HL-60 (cell line): ENCODE data around the gene TRAFD1.

Source experiments
- DNase-seq, 2 experiments: peaks; one replicate each; pipeline ENCODE4 v3.0.0-alpha.2; 2010 to 2020; ENCODE audit warnings: low read depth in 1 of 2, low spot score in 1 of 2
- H3K27ac ChIP-seq: fragments of 250-450 bp; sonication (Bioruptor Pico); replicated peaks from 2 replicates; pipeline ENCODE4 v1.5.1; 2020; ENCODE audit warnings: mild to moderate bottlenecking, moderate library complexity
- H3K27me3 ChIP-seq: fragments of 250-450 bp; sonication (Bioruptor Pico); 2 replicates; pipeline ENCODE4 v1.5.1; 2021; ENCODE audit warnings: mild to moderate bottlenecking, moderate library complexity; ENCODE audit not compliant: insufficient read depth, poor library complexity, severe bottlenecking
- H3K4me3 ChIP-seq: replicated peaks from 2 replicates; pipeline ENCODE4 v1.5.1; 2011; ENCODE audit warnings: mild to moderate bottlenecking, control low read depth, low read length; ENCODE audit not compliant: insufficient read depth
- CTCF ChIP-seq: IDR thresholded peaks from one replicate; pipeline ENCODE4 v1.5.1; 2011; ENCODE audit warnings: low read length, control low read depth, inconsistent platforms; ENCODE audit not compliant: insufficient read depth
- GABPA ChIP-seq: IDR thresholded peaks from 2 replicates; pipeline ENCODE4 v1.6.1; 2012; ENCODE audit warnings: low read depth
- POLR2AphosphoS5 ChIP-seq: IDR thresholded peaks from 2 replicates; pipeline ENCODE4 v1.6.1; 2012; ENCODE audit warnings: low read depth
- REST ChIP-seq: IDR thresholded peaks from 2 replicates; pipeline ENCODE4 v1.6.1; 2012; ENCODE audit warnings: low read depth; ENCODE audit not compliant: insufficient replicate concordance
- SPI1 ChIP-seq: IDR thresholded peaks from 2 replicates; pipeline ENCODE4 v1.6.1; 2012; ENCODE audit warnings: low read depth, mild to moderate bottlenecking, borderline replicate concordance

The TRAFD1 gene

GRCh38 chr12:112188130-112188830 is 62.9 kb downstream of the TRAFD1 start:
- no peak for DNase-seq
- H3K27me3 ChIP-seq: no peaks in the 10 kb centered on the region
- H3K4me3 ChIP-seq: no peak overlapping the region
- H3K27ac ChIP-seq: no peak overlapping the region
- TF ChIP-seq POLR2AphosphoS5: no peak
- no peak for TF ChIP-seq GABPA
- TF ChIP-seq REST: no peak
- TF ChIP-seq CTCF: no peak
- no peak for TF ChIP-seq SPI1

- H3K27me3 ChIP-seq: no peaks in the 10 kb centered on the region
- TF ChIP-seq CTCF: no peak
- TF ChIP-seq SPI1: no peak
- no peak for TF ChIP-seq GABPA
- no peak for TF ChIP-seq REST
- TF ChIP-seq POLR2AphosphoS5: no peak
- peak in 1 of 2 experiments; percentile 28 for DNase-seq
- H3K27ac ChIP-seq: no peak overlapping the region
- no peak overlapping the region for H3K4me3 ChIP-seq
Observed at GRCh38 chr12:112190231-112191025, 65.1 kb downstream of the TRAFD1 start.

GRCh38 chr12:112191201-112191600 is 65.8 kb downstream of the TRAFD1 start:
- DNase-seq: no peak
- TF ChIP-seq REST: no peak
- no peaks in the 10 kb centered on the region for H3K27me3 ChIP-seq
- no peak overlapping the region for H3K4me3 ChIP-seq
- H3K27ac ChIP-seq: no peak overlapping the region
